Measurements from ENCODE around the gene CC2D2B. TPM values are rescaled to one million over a fixed set of nuclear protein-coding genes. Genes with fewer than 3 reads are reported as not detected.
"Not testable (repeated sequence)": the region's sequence is repeated elsewhere in the genome, so short reads cannot be mapped to it uniquely, and the experiment has no call there.

Gene CC2D2B
- total RNA-seq, 1 donor from 2014 or later, result 0.45 TPM

DNA sequence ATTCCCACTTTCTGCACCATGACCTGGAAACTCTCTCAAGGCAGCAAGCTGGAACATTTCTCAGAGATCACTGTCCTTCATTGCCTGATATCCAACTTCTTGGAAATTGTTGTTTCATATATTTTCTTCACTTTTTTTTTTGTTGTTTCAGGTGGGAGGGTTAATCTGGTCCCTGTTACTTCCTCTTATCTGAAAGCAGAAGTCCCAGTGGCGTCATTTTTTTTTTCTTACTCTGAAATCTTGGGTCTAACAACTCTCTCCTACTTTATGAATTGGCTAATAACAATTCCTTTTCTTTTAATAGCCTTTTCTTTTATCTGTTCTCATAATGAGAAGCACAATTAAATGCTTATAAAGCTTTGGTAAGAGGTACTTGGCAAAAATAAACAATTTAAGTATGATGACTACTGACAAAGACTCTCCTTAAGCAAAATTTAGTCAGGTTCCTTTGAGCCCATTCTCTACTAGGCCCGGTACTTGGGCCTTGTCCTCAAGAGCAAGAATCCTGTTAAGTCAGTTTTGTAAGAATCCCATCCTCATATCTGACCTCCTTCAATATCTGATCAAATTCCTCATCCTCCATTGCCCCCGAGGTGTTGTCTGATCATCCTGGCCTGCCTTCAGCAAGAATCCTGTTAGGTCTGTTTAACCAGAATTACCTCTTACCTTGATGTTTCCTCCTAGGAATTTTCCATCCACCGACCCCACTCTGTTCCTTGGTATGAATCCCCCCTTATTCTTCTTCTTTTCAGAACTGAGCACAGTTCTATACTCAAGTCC, 11.5 kb upstream of the CC2D2B start:
- DNase-seq (no peak), ATAC-seq (no peak)
- intact Hi-C loops (cut with micrococcal nuclease), result no loop called here

DNA sequence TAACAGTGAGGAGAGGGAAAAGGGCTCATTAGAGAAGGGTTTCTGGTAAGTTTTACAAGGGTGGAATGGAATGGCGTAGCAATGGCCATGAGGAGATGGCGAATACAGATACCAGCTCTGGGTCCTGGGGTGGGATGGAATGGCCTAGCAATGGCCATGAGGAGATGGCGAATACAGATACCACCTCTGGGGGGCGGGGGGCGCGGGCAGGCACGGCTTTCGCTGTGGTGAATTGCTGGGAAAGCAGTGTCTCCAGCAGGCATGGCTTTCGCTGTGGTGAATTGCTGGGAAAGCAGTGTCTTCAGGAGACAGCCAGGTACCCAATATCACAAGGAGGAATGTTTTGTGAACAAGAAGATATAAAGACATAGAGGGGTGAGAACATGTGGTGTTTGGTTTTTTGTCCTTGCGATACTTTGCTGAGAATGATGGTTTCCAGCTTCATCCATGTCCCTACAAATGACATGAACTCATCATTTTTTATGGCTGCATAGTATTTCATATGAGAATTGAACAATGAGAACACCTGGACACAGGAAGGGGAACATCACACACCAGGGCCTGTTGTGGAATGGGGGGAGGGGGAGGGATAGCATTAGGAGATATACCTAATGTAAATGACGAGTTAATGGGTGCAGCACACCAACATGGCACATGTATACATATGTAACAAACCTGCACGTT, 1.7 kb upstream of the CC2D2B start:
- DNase-seq; ATAC-seq; intact Hi-C loops (cut with micrococcal nuclease): not testable (repeated sequence)

DNA sequence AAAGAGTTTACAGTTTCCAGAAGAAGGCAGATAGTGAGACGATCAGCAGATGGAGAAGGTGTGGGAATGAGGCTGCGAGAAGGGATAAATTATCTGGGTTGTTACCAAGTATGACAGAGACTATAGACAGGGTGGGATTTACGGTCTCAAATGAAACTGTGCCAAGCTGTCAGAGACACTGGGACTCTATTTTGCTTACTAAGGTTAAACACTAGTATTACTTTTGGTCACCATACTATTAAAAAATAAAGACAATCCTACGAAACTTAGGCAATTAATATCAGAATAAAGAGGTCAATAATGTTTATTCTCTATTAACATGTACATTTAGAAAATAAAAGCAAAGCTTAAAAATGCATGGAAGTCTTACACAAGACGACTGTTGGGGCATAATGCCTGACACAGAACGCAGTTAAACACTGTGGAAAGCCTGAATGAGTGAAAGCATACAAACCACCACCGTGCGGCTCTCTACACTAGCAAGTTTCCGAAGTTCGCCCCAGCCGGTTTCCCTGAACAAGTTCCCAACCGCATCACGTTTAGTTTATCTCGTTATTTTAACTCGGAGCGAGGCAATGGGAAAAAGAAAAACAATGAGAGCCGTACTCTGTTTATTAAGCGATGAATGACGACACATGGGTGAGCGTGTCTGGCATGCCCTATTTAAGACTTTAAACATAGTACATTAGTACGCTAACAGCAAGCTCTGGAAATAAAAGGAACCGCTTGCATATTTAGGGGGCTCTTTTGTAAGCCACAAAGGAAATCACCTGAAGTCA, 909 bp upstream of the CC2D2B start:
- DNase-seq (peak; percentile 31), ATAC-seq (peak; percentile 64)
- intact Hi-C loops (cut with micrococcal nuclease), result no loop called here

DNA sequence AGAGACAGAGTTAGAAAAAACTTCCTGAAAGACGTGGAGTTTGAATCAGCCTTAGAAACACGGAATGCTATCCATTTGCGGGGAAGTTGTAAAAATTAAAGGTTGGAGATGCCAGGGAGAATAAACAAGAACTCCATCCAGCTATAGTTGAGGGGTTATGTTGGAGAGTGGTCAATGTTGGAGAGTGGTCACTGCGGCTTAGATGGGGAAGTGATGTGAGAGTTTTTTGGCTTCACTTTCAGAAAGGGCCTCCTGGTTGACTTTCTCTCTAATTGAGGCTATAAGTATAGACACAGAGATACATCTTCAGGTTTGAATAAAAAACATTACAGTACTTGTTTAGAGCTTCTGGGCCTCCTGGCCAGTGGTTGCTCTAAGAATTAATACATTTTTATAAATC, 675 bp downstream of the CC2D2B start:
- no peak for ATAC-seq
- DNase-seq, result no peak
- intact Hi-C loops (cut with micrococcal nuclease), result no loop called here

DNA sequence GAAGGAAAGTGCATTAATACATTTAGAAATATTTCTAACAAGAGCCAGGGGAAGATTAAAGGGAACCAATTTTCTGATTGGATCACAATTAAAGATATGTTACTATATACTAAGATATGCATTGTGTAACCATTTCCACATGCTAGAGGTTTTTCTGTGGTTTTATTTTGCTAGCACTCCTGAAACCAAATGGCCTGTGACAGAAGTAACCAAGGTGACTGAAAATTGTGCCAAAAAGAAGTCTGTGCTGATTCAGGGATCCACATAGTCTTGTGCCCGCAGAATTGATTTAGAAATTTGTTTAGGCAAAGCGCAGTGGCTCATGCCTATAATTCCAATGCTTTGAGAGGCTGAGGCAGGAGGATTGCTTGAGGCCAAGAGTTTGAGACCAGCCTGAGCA, 1.8 kb downstream of the CC2D2B start:
- DNase-seq (no peak), ATAC-seq (no peak)
- intact Hi-C loops (cut with micrococcal nuclease), result no loop called here

DNA sequence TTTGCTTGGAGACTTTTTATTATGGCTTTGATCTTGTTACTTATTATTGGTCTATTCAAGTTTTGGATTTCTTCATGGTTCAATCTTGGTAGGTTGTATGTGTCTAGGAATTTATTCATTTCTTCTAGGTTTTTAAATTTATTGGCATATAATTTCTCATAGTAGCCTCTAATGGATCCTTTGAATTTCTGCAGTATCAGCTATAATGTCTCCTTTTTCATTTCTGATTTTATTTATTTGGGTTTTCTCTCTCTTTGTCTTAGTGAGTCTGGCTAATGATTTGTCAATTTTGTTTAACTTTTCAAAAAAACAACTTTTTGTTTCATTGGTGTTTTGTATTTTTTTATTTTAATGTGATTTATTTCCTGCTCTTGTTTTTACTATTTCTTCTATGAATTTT, 8.3 kb downstream of the CC2D2B start:
- intact Hi-C loops (cut with micrococcal nuclease), result not testable (repeated sequence)

DNA sequence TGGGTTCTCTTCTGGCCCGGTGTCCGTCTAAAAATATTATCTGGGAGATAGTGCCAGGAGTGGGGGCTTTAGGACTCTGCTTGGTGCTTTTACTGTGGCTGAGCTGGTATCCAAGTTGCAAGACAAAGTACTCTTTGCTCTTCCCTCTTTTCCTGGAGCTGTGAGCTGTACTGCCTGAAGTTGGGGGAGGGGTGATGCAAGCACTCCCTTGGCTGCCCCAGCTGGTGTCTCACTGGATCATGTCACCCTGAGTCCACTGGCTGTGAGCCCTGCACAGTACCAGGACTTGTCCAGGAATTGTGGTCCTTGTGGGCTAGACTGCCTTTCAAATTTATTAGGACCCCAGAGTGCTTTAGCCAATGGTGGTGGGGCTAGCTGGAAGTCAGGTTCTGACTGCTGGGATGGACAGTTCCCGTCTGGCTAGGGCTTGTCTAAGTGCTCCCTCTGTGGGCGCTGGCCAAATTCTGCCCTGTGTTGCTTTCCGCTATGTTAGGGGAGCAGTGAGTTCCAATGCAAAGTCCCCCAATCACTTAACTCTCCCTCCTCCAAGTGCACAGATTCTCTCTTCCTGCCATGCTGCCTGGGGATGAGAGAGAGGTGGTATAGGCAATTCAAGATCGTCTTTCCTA, 13.1 kb downstream of the CC2D2B start:
- no peak for ATAC-seq
- no peak for DNase-seq
- intact Hi-C loops (cut with micrococcal nuclease), result no loop called here

More for the DNA sequence above, 8.3 kb downstream of the CC2D2B start:
- not testable (repeated sequence) for DNase-seq, ATAC-seq

DNA sequence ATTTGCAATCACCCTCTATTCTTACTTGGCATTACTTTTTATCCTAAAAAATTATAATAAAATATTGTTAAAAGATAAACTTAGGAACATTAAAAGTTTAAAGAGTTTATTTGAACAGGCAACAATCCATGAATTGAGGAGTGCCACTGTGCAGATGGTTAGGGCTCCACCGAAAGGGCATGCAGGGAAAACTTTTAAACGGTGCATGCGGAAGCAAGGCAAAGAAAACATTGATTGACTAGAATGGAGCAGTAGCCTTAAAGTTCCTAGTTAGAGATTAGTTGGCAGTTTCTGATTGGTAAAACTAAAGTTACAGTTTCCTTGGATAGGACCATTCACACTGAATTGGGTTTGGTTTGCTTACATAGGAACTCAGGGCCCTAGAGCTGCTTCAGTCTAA, 17.3 kb downstream of the CC2D2B start:
- DNase-seq (no peak), ATAC-seq (no peak)
- intact Hi-C loops (cut with micrococcal nuclease), result no loop called here

DNA sequence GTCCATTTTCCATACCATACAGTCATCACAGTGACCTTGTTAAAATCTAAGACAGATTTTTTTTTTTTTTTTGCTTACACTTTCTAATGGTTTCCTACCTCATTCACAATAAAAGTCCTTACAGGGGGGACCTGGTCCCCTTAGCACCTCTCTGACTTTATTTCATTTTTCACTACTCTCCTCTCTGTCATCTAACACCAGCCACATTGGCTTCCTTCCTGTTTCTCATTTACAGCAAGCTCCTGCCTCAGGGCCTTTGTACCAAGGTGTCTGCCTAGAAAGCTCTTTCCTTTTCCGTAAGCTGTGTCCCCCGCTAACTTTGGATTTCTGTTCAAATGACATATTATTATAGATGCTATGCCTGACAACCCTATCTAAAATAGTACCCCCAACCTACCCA, 27.7 kb downstream of the CC2D2B start:
- DNase-seq, result no peak
- intact Hi-C loops (cut with micrococcal nuclease), result no loop called here
- ATAC-seq, result no peak

DNA sequence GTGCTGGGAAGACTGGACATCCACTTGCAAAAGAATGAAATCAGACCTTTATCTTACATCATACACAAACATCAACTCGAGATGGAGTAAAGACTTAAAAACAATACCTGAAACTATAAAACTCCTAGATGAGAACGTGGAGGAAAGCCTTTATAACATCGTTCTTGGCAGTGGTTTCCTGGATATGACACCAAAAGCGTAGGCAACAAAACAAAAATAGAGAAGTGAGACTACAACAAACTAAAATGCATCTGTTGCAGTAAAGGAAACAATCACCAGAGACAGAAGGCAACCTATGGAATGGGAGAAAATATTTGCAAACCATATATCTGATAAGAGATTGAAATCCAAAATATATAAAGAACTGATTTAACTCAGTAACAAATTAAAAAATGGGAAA, 33.3 kb downstream of the CC2D2B start:
- DNase-seq, result no peak
- intact Hi-C loops (cut with micrococcal nuclease), result no loop called here
- no peak for ATAC-seq

DNA sequence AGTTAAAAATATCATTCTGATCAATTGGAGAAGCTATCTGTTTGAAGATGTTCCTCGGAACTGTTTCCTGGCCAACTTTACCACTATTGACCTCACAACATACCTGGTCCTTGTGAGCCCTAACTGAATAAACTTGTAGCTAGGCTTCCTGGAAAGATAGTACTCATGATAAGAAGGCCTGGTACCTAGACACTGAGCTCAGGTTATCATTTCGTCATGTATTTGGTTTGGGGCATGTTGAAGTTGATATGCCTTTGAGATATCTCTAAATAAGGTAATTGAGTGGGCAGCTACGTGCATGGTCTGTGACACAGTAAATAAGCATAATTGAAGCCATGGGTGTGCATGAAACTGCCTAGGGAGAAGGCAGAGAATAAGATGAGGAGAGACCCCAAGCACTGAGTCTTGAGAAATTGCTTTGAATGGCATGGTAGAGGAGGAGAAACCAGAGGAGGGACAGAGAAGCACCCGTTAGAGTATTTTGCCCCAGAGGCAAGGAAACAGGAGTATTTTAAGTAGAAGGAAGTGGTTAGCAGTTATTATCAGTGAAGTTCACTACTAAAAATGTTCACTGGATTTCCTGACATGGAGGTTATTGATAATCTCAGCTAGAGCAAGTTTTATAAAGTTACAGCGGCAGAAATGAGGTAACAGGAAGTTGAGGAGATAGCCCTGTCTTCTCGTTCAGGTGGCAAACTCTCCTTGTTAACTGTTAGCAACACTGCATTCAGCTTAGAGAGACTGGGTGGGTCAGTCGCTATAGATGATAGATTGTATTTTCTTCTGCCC, 55.6 kb downstream of the CC2D2B start:
- no peak for ATAC-seq
- no peak for DNase-seq
- intact Hi-C loops (cut with micrococcal nuclease), result no loop called here

DNA sequence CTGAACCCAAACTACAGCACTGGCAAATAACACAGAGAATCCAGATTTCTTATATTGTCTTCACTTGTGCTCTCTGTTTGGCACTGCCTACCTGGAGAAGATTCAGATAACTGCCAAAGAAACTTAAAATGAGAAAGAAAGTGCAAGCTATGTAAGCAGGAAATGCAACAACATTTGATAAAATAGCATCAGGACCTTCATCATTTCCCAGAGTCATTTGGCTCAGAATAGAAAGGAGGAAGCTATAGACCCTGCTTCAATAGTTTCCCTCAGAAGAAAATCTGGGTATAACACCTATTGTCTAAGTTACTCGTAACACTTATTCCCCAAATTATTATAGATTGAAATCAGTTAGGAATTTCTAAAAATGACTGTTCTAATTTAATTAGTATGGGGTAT, 56.2 kb downstream of the CC2D2B start:
- no peak for DNase-seq
- intact Hi-C loops (cut with micrococcal nuclease), result no loop called here
- ATAC-seq, result no peak

DNA sequence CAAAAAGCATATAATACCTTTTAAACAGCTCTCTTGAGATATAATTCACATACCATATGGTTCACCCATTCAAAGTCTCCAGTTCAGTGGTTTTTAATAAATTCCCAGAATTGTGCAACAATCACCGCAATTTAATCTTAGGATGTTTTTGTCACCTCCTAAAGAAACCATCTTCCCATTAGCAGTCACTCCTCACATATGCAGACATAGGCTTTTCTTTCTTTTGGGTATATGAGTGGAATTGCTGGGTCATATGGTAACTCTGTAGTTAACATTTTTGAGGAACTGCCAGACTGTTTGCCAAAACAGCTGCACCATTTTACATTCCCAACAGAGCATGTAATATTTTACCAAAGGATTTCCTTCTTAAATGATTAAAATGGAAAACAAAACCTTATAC, 57.0 kb downstream of the CC2D2B start:
- no peak for DNase-seq
- intact Hi-C loops (cut with micrococcal nuclease), result no loop called here
- ATAC-seq, result no peak

DNA sequence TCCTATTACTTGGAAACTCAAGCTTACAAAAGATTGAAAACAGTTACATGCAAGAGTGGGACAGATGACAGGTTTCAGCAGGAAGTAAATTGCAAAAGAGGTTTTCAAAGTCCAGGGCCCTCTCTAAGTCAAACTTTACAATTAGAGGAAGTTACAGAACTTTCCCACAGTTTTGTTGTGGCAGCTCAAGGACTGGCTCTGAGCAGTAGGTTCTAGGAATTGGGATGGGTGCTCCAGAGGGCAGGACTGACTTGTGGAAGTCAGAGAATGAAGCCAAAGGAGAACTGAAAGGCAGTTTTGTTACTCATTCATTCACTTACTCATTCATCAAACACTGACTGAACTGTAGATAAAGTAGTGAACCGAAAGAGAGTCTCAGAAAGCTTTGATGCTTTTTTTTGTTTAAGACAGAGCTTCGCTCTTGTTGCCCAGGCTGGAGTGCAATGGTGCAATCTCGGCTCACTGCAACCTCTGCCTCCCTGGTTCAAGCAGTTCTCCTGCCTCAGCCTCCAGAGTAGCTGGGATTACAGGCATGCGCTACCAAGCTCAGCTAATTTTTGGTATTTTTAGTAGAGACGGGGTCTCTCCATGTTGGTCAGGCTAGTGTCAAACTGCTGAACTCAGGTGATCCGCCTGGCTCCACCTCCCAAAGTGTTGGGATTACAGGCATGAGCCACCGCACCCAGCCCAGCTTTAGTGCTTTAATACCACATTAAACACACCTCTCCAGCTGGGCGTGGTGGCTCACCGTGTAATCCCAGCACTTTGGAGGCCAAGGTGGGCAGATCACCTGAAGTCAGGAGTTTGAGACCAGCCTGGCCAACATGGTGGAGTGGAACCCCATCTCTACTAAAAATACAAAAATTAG, 68.8 kb downstream of the CC2D2B start:
- DNase-seq (no peak), ATAC-seq (no peak)
- intact Hi-C loops (cut with micrococcal nuclease), result no loop called here

DNA sequence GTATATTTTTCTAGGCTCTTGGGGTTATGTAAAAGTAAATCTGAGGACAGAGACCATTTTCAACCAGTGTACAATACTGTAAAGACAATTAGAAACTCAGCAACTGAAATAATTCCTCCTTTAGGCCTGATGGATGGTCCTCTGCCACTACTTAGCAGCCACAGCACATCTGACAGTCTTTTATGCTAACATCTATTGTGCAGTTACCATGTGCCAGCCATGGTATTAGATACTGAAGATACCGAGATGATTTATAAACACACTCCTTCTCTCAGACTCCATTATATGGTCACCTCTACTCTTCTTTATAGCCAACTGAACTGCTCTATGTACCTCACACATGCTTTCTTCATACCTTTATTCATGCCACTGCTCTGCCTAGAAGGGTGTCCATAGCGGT, 74.4 kb downstream of the CC2D2B start:
- DNase-seq (no peak), ATAC-seq (no peak)
- intact Hi-C loops (cut with micrococcal nuclease), result no loop called here

DNA sequence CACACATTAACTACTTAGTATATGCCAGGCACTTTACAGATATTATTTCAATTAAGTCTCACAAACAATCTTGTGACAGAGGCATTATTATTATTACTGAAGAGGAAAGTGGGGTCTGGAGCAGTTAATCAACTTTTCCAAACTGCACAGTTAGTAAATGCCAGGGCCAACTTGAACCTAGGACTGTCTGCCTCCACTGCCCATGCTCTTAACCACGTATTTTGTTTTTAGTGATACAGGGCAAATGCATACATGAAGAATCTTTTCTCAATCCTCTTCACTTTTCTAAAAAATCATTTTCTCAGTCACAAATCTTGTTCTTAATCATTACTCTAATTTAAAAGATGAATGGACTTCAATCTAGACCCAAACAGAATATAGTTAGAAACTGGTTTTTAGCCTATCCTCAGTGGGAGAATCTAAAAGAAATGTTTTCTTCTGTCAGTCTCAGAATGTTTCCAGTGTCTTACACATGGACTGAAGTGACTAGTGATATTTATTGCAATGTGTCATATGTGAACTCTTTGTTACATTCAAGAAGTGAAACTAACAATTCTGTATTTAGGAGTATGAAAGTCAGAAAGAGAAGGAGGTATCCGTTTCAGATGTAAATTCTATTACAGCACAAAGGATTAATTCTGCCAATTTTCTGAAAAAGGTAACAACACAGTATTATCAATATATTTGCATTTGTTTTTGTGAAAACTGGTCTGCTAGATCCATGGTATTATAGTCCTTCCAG, 80.1 kb downstream of the CC2D2B start:
- intact Hi-C loops (cut with micrococcal nuclease), result no loop called here
- no peak for ATAC-seq
- DNase-seq, result no peak

DNA sequence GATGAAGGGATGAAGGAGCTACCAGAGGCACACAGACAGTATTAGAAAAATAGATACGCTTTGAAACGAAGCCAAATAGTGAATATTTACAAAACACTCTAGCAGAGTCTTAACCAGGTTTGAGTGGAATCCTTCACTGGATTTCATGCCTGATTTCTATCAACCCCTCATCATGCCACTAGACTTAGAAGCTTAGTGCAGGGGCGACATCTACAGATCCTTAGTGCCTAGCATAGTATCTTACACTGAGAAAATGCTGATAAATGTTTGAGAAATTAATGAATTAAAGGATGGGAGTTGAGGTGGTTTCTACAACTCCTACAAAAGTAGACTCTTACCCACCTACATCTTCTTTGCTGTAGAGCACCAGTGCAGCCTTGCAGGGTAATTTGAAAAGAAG, 80.9 kb downstream of the CC2D2B start:
- no peak for ATAC-seq
- intact Hi-C loops (cut with micrococcal nuclease), result no loop called here

More for the DNA sequence above, 80.9 kb downstream of the CC2D2B start:
- no peak for DNase-seq
